WI38 (cell line): ENCODE measurements around the gene CDKN1A.
"Not testable (repeated sequence)": the region's sequence is repeated elsewhere in the genome, so short reads cannot be mapped to it uniquely, and the experiment has no call there.

Source experiments
- H3K4me3 ChIP-seq: 2 replicates; pipeline ENCODE4 v1.5.1; 2011; ENCODE audit warnings: low read depth, mild to moderate bottlenecking, control low read depth, low read length
- TF ChIP-seq, protein P1 (sequence below): IDR thresholded peaks from 2 replicates; pipeline ENCODE4 v1.5.1; 2012; ENCODE audit warnings: low read depth, mild to moderate bottlenecking, control low read depth, low read length

CDKN1A gene

DNA sequence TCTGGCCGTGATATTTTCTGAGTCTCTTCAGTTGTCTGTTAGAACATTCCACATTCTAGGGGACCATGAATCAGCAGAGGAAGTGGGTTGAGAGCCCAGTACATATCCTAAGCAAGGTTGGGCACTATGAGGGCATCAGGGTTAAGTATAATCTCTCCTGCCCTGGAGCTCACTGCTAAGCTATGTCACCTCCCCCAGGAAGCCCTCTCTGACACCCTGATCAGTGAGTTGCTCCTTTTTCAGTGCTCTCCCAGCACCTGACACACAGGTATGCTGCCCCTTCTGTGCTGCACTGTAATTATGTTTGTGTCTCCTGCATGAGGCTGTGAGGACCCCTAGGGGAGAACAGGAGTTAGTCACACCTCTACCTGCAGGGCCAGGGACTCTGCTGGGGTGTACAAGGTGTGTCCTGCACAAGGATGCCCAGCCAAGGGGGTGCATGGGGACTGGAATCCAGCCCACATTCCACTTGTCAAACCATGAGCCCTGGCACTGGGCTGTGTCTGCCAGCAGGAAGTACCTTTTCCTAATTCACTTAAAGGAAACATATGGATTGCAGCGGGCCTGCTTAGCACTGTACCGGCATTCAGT is 23.0 kb downstream of the CDKN1A start:
- H3K4me3 ChIP-seq: no peak overlapping the region
- TF ChIP-seq, protein P1, sequence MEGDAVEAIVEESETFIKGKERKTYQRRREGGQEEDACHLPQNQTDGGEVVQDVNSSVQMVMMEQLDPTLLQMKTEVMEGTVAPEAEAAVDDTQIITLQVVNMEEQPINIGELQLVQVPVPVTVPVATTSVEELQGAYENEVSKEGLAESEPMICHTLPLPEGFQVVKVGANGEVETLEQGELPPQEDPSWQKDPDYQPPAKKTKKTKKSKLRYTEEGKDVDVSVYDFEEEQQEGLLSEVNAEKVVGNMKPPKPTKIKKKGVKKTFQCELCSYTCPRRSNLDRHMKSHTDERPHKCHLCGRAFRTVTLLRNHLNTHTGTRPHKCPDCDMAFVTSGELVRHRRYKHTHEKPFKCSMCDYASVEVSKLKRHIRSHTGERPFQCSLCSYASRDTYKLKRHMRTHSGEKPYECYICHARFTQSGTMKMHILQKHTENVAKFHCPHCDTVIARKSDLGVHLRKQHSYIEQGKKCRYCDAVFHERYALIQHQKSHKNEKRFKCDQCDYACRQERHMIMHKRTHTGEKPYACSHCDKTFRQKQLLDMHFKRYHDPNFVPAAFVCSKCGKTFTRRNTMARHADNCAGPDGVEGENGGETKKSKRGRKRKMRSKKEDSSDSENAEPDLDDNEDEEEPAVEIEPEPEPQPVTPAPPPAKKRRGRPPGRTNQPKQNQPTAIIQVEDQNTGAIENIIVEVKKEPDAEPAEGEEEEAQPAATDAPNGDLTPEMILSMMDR: no peak

DNA sequence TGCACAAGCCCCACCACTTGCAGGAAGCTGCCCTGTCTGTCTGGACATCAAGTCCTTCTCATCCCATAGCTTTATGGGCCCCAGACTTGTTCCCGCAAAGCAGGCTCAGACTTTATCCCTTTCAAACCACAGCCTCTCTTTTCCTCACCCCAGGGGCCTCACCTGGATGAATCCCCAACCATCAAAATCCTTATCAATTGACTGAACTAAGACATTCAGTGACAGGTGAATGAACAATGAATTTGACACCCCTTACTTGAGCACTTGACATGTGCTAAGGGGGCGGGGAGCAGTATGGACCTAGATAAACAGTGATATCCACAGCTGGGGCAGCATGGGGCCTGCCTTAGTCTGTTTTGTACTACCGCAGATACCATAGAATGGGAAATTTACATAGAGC is 24.1 kb downstream of the CDKN1A start:
- H3K4me3 ChIP-seq: no peak overlapping the region
- TF ChIP-seq, protein P1: no peak

DNA sequence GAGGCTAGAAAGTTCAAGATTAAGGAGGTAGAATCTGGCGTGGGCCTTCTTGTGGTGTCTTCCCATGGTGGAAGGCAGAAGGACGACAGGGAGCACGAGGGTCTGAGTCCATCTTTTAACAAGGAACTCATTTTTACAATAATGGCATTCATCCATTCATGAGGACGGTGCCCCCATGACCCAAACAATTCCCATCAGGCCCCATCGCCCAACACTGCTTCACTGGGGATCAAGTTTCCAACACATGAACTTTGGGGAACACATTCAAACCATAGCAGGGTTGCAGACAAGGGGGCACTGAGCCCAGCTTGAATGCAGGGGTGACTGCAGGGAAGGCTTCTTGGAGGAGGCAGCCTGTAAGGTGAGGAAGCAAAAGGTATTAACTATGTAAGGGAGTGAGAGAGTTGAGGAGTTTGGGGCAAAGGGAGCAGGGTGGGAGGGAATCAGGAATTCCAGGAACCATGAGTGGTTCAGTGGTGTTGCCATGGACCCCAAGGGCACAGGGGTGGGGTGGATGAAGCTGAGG is 24.6 kb downstream of the CDKN1A start:
- TF ChIP-seq, protein P1: no peak
- no peak overlapping the region for H3K4me3 ChIP-seq

DNA sequence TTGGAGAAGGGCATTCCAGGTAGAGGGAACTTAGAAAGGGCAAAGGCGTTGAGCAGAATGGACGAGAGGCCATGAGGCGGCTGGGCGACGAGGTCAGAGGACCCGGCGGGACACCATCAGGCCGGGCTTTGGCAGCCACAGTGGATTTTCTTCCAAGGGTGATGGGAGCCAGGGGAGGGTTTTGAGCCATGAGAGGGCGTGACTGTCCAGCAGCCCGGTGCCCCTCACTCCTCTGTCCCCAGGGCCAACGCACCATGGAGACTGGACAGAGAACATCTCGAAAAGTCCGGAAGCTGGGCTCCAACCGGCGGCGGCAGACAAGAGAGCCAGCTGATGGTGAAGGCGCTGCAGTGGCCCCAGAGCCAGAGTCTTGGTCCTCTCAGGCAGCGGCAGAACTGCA is 25.5 kb downstream of the CDKN1A start:
- TF ChIP-seq, protein P1: no peak

DNA sequence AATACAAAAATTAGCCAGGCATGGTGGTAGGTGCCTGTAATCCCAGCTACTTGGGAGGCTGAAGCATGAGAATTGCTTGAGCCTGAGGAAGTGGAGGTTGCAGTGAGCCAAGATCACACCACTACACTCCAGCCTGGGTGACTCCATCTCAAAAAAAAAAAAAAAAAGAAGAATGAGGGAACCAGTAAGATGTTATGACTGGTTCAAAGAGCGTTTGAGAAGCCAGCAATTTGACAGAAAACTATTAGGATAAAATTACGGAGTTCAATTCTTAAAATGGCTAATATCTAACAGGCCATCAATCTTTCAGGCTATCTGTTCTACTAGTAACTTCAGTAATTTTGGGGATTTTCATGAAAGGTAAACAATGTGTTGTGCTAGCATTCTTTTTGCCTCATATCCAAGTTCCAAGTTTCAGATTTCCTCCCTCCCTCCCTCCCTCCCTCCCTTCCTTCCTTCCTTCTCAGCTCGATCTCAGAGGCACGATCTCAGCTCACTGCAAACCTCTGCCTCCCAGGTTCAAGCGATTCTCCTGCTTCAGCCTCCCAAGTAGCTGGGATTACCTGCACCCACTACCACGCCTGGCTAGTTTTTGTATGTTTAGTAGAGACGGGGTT is 26.6 kb downstream of the CDKN1A start:
- H3K4me3 ChIP-seq: not testable (repeated sequence)

More for the DNA sequence above, 25.5 kb downstream of the CDKN1A start:
- no peak overlapping the region for H3K4me3 ChIP-seq

DNA sequence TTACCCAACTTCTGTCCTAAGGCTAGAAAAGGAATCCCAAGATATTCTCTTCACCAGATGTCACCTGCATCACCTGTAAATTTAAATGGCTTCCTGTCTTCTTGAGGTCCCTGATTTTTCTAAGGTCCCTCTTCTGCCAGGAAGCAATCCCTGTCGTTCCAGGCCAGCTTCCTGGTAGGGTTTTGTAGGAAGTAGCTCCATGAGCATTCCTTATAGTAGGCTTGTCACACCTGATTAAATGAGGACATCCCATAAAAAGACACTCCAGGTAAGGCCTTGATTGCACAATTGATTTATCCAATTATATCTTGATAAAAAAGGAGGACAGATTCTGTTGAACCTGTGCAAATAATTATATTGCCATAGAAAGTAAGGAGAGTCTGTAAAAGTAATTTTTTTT is 27.8 kb downstream of the CDKN1A start:
- no peak overlapping the region for H3K4me3 ChIP-seq
- TF ChIP-seq, protein P1: no peak

DNA sequence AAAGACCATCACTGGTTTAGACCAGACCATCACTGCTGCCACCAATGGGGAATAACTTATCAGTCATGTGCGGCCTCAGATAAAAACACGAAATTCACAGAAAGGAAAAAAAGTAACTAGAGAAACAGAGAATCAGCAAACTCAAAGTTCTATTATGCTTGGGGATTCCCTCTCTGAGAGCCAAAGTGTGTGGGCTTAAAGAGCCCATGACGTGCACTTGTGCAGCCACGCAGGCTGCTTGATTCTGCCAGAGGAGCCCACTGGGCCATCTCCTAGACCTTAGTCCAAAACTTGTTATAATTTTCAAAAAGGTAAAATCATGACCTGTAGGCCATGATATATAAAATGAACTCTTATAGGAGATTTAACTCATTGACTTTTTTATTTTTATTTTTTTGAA is 34.3 kb downstream of the CDKN1A start:
- TF ChIP-seq, protein P1: no peak
- H3K4me3 ChIP-seq: no peak overlapping the region
